Spleen (tissue), 11 donors: ENCODE measurements around the gene FTO. TPM values are rescaled to one million over a fixed set of nuclear protein-coding genes. Genes with fewer than 3 reads are reported as not detected.

Experiments used
- DNase-seq: peaks from one replicate; pipeline ENCODE4 v3.0.0-alpha.2; 2020
- H3K27ac ChIP-seq, 8 donors: fragments of 200-600 bp; sonication (generic) in 7 of 8; 1 replicate in 4 of 8; 2 replicates in 4 of 8; pipeline versions ENCODE4 v1.5.0 to v1.8.0; 2016 to 2021; ENCODE audit warnings: inconsistent platforms in 4 of 8, mild to moderate bottlenecking in 4 of 8, moderate library complexity in 1 of 8
- H3K27me3 ChIP-seq, 7 donors: fragments of 200-600 bp; sonication (generic) in 6 of 7; replicated peaks in 1 of 7; 1 replicate in 4 of 7; 2 replicates in 3 of 7; pipeline versions ENCODE4 v1.5.0 to v1.8.0; 2016 to 2021; ENCODE audit warnings: inconsistent platforms in 3 of 7, mild to moderate bottlenecking in 1 of 7
- H3K36me3 ChIP-seq, 6 donors: fragments of 200-600 bp; sonication (generic) in 5 of 6; 1 replicate in 4 of 6; 2 replicates in 2 of 6; pipeline versions ENCODE4 v1.5.0 to v1.8.0; 2016 to 2021; ENCODE audit warnings: inconsistent platforms in 2 of 6
- H3K4me1 ChIP-seq, 6 donors: fragments of 200-600 bp; sonication (generic) in 5 of 6; 1 replicate in 3 of 6; 2 replicates in 3 of 6; pipeline versions ENCODE4 v1.5.0 to v1.8.0; 2016 to 2021; ENCODE audit warnings: inconsistent platforms in 3 of 6
- H3K4me3 ChIP-seq, 8 donors: fragments of 200-600 bp; sonication (generic) in 7 of 8; 1 replicate in 4 of 8; 2 replicates in 4 of 8; pipeline versions ENCODE4 v1.5.0 to v1.8.0; 2016 to 2021; ENCODE audit warnings: inconsistent platforms in 4 of 8, mild to moderate bottlenecking in 4 of 8, moderate library complexity in 2 of 8
- H3K9me3 ChIP-seq, 8 donors: fragments of 200-600 bp; sonication (generic) in 7 of 8; 1 replicate in 4 of 8; 2 replicates in 4 of 8; pipeline versions ENCODE4 v1.5.0 to v1.8.0; 2016 to 2021; ENCODE audit warnings: inconsistent platforms in 4 of 8
- CTCF ChIP-seq, 11 experiments: fragments of 200-600 bp in 7 of 11; fragments of 450-650 bp in 4 of 11; sonication (generic) in 4 of 11; IDR thresholded peaks in 8 of 11; conservative IDR thresholded peaks in 3 of 11; 1 replicate in 7 of 11; 2 replicates in 4 of 11; pipeline versions ENCODE4 v1.4.0 to v1.8.0; 2016 to 2021; ENCODE audit warnings: antibody characterized with exemption in 11 of 11, inconsistent platforms in 4 of 11, mild to moderate bottlenecking in 1 of 11
- POLR2A ChIP-seq, 3 donors: fragments of 450-650 bp; IDR thresholded peaks; one replicate each; pipeline ENCODE4 v1.5.1; 2017; ENCODE audit warnings: antibody characterized with exemption in 3 of 3, mild to moderate bottlenecking in 1 of 3
- POLR2AphosphoS5 ChIP-seq, 3 donors: sonication (generic); formaldehyde crosslinking; IDR thresholded peaks; one replicate each; pipeline ENCODE4 v1.5.1; 2017; ENCODE audit warnings: antibody characterized with exemption in 3 of 3
- WGBS, 5 donors: extraction: QIAGEN DNeasy Blood & Tissue Kit in 3 of 5; methylation state at CpG; one replicate each; pipeline versions ENCODE4 v1.1.5 to v1.1.7; 2013 to 2018; 5-methylcytosine and 5-hydroxymethylcytosine counted together
- intact Hi-C: fragments of 100-400 bp; cut with DNase I; formaldehyde crosslinking; loops from one replicate; pipeline ENCODE4 v1.15.0; 2023; ENCODE audit warnings: low total_unique reads
- polyA plus RNA-seq, 3 donors: library from polyadenylated mRNA; stranded (reverse); fragments of 200-250 nt; gene quantifications; one replicate each; pipeline ENCODE4 v1.2.1, GENCODE V29; 2013
- total RNA-seq, 7 donors: library from RNA; depleted of rRNA in 3 of 7; stranded (reverse); fragments of >200 nt in 3 of 7; fragmentation: NEBNext Ultra II Directional in 4 of 7; extraction: Animal tissue kit (Norgen Biotek cat#: 25700) in 4 of 7; gene quantifications; one replicate each; pipeline versions ENCODE4 v1.1.0 to v1.2.1, GENCODE V29; 2016 to 2021
- donor health status: healthy with polysubstance abuse.
- donor health status: DM: no; HTN: no; CAD: no; lungs with moderate emphysema.
- donor health status: DM: no; HTN: no; CAD: no.
- donor health status: Bipolar disorder and iron deficiency.
- donor health status: healthy.
- donor health status: DM: no; HTN: no; CAD: no.
- donor health status: DM: yes; HTN: yes; CAD: no.

Gene FTO
- total and polyA plus RNA-seq, 10 donors: 6.8 to 89.8 (median 68.4) TPM

GRCh38 chr16:53859995-53860540, 156.1 kb downstream of the FTO start:
- 89 to 100% (median 96%) methylated on average over 2 of the region's 2 CpGs for WGBS, 5 donors
- no peak for TF ChIP-seq POLR2A (IDR thresholded peaks at IDR 0.05)
- no peak for TF ChIP-seq CTCF (IDR thresholded peaks at IDR 0.05 in 8 of 11, conservative IDR thresholded peaks at IDR 0.05 in 3 of 11)
- no peak for TF ChIP-seq POLR2AphosphoS5 (IDR thresholded peaks at IDR 0.05)
- no peaks in the 10 kb centered on the region for H3K9me3 ChIP-seq
- H3K4me3 ChIP-seq: no peak overlapping the region
- intact Hi-C loops: no loop called here
- H3K27ac ChIP-seq: no peak overlapping the region
- H3K27me3 ChIP-seq: no peaks in the 10 kb centered on the region
- H3K36me3 ChIP-seq: peaks cover 0 to 35% (median 0%) of the 10 kb centered on the region in 6 donors
- no peak for DNase-seq
- H3K4me1 ChIP-seq: peaks cover 0 to 8% (median 5%) of the 10 kb centered on the region in 6 donors

- H3K27ac ChIP-seq: no peak overlapping the region
- H3K9me3 ChIP-seq: peaks cover 0 to 11% (median 0%) of the 10 kb centered on the region in 8 donors
- intact Hi-C loops: no loop called here
- H3K4me3 ChIP-seq: no peak overlapping the region
- WGBS, 5 donors: 90 to 100% (median 96%) methylated on average over 2 of the region's 2 CpGs
- peaks cover 0 to 27% (median 0%) of the 10 kb centered on the region in 6 donors for H3K36me3 ChIP-seq
- TF ChIP-seq POLR2AphosphoS5 (IDR thresholded peaks at IDR 0.05) (no peak), POLR2A (IDR thresholded peaks at IDR 0.05) (no peak), CTCF (IDR thresholded peaks at IDR 0.05 in 8 of 11, conservative IDR thresholded peaks at IDR 0.05 in 3 of 11) (no peak)
- H3K4me1 ChIP-seq: peaks cover 0 to 28% (median 19%) of the 10 kb centered on the region in 6 donors
- no peak for DNase-seq
- no peaks in the 10 kb centered on the region for H3K27me3 ChIP-seq
Measured at GRCh38 chr16:53863861-53864260, 159.9 kb downstream of the FTO start.

GRCh38 chr16:53864819-53865493, 161.0 kb downstream of the FTO start:
- H3K27ac ChIP-seq: peak overlapping the region in 6 of 8 donors; percentile 14 to 74 (median 40)
- no peak for DNase-seq
- no peaks in the 10 kb centered on the region for H3K27me3 ChIP-seq
- no peak overlapping the region for H3K4me3 ChIP-seq
- peaks cover 0 to 21% (median 0%) of the 10 kb centered on the region in 6 donors for H3K36me3 ChIP-seq
- no peak for TF ChIP-seq POLR2A (IDR thresholded peaks at IDR 0.05)
- no peak for TF ChIP-seq POLR2AphosphoS5 (IDR thresholded peaks at IDR 0.05)
- no peak for TF ChIP-seq CTCF (IDR thresholded peaks at IDR 0.05 in 8 of 11, conservative IDR thresholded peaks at IDR 0.05 in 3 of 11)
- intact Hi-C loops: no loop called here
- H3K4me1 ChIP-seq: peaks cover 0 to 28% (median 19%) of the 10 kb centered on the region in 6 donors
- WGBS, 5 donors: 68 to 82% (median 72%) methylated on average over 2 of the region's 2 CpGs
- peaks cover 0 to 11% (median 0%) of the 10 kb centered on the region in 8 donors for H3K9me3 ChIP-seq

- WGBS, 5 donors: 4 to 10% (median 6%) methylated on average over 1 of the region's 1 CpG
- H3K27ac ChIP-seq: peak overlapping the region in 6 of 8 donors; percentile 14 to 74 (median 40)
- intact Hi-C loops: no loop called here
Measured at GRCh38 chr16:53865494-53865863, 161.5 kb downstream of the FTO start.

More at GRCh38 chr16:53865494-53865863, 161.5 kb downstream of the FTO start:
- peaks cover 0 to 28% (median 19%) of the 10 kb centered on the region in 6 donors for H3K4me1 ChIP-seq
- TF ChIP-seq POLR2AphosphoS5 (IDR thresholded peaks at IDR 0.05) (no peak), CTCF (IDR thresholded peaks at IDR 0.05 in 8 of 11, conservative IDR thresholded peaks at IDR 0.05 in 3 of 11) (no peak), POLR2A (IDR thresholded peaks at IDR 0.05) (no peak)
- peaks cover 0 to 16% (median under 1%) of the 10 kb centered on the region in 8 donors for H3K9me3 ChIP-seq
- no peaks in the 10 kb centered on the region for H3K27me3 ChIP-seq
- no peak overlapping the region for H3K4me3 ChIP-seq
- peaks cover 0 to 21% (median 0%) of the 10 kb centered on the region in 6 donors for H3K36me3 ChIP-seq
- no peak for DNase-seq
